H9 (cell line): ENCODE data around the gene LYST. TPM values are rescaled to one million over a fixed set of nuclear protein-coding genes. Genes with fewer than 3 reads are reported as not detected.

ENCODE experiments used
- DNase-seq: peaks from one replicate; pipeline ENCODE4 v3.0.0-alpha.2; 2017
- H2AFZ ChIP-seq: one replicate; pipeline ENCODE4 v1.6.1; 2013; ENCODE audit warnings: mild to moderate bottlenecking, low read length, control low read depth, moderate library complexity
- H2AK5ac ChIP-seq: 2 replicates; pipeline ENCODE4 v1.6.1; 2013; ENCODE audit warnings: low read length, control low read depth, mixed read lengths; ENCODE audit not compliant: insufficient read length
- H2BK120ac ChIP-seq: one replicate; pipeline ENCODE4 v1.6.1; 2013; ENCODE audit warnings: low read depth, mild to moderate bottlenecking, low read length, control low read depth, inconsistent platforms; ENCODE audit not compliant: poor library complexity, severe bottlenecking
- H2BK12ac ChIP-seq: 2 replicates; pipeline ENCODE4 v1.6.1; 2013; ENCODE audit warnings: low read length, control low read depth, mixed read lengths, low read depth; ENCODE audit not compliant: insufficient read length
- H2BK15ac ChIP-seq: 2 replicates; pipeline ENCODE4 v1.6.1; 2013; ENCODE audit warnings: low read depth, low read length, control low read depth
- H2BK20ac ChIP-seq: one replicate; pipeline ENCODE4 v1.6.1; 2013; ENCODE audit warnings: low read depth, mild to moderate bottlenecking, low read length, control low read depth, inconsistent platforms; ENCODE audit not compliant: poor library complexity, severe bottlenecking
- H2BK5ac ChIP-seq: 2 replicates; pipeline ENCODE4 v1.6.1; 2013; ENCODE audit warnings: low read length, control low read depth, mixed read lengths; ENCODE audit not compliant: insufficient read length
- H3K14ac ChIP-seq: 2 replicates; pipeline ENCODE4 v1.6.1; 2013; ENCODE audit warnings: low read length, control low read depth; ENCODE audit not compliant: insufficient read depth
- H3K18ac ChIP-seq: 2 replicates; pipeline ENCODE4 v1.6.1; 2013; ENCODE audit warnings: low read depth, mild to moderate bottlenecking, mixed read lengths, low read length, control low read depth; ENCODE audit not compliant: insufficient read length
- H3K23ac ChIP-seq: 2 replicates; pipeline ENCODE4 v1.6.1; 2013; ENCODE audit warnings: low read length, control low read depth, mixed read lengths, low read depth; ENCODE audit not compliant: insufficient read length
- H3K23me2 ChIP-seq: 2 replicates; pipeline ENCODE4 v1.6.1; 2013; ENCODE audit warnings: low read depth, mild to moderate bottlenecking, mixed read lengths, low read length, control low read depth; ENCODE audit not compliant: insufficient read length, poor library complexity, severe bottlenecking
- H3K27ac ChIP-seq: 2 replicates; pipeline ENCODE4 v1.5.1; 2013; ENCODE audit warnings: low read length, control low read depth, mixed read lengths, low read depth; ENCODE audit not compliant: insufficient read length
- H3K27me3 ChIP-seq: 2 replicates; pipeline ENCODE4 v1.6.1; 2013; ENCODE audit warnings: low read length, control low read depth, inconsistent platforms; ENCODE audit not compliant: insufficient read depth
- H3K4ac ChIP-seq: 2 replicates; pipeline ENCODE4 v1.6.1; 2013; ENCODE audit warnings: low read depth, mild to moderate bottlenecking, control low read depth, inconsistent platforms, low read length, moderate library complexity
- H3K4me1 ChIP-seq: 2 replicates; pipeline ENCODE4 v1.6.1; 2013; ENCODE audit warnings: low read length, control low read depth, inconsistent platforms; ENCODE audit not compliant: insufficient read depth
- H3K4me2 ChIP-seq: 2 replicates; pipeline ENCODE4 v1.6.1; 2013; ENCODE audit warnings: low read length, control low read depth, mixed read lengths; ENCODE audit not compliant: insufficient read length, insufficient read depth
- H3K56ac ChIP-seq: 2 replicates; pipeline ENCODE4 v1.6.1; 2013; ENCODE audit warnings: low read depth, mild to moderate bottlenecking, mixed read lengths, low read length, control low read depth; ENCODE audit not compliant: insufficient read length
- H3K79me1 ChIP-seq: 2 replicates; pipeline ENCODE4 v1.6.1; 2013; ENCODE audit warnings: low read depth, mild to moderate bottlenecking, moderate library complexity, low read length, control low read depth, inconsistent platforms; ENCODE audit not compliant: insufficient read depth, poor library complexity, severe bottlenecking
- H3K79me2 ChIP-seq: 2 replicates; pipeline ENCODE4 v1.6.1; 2013; ENCODE audit warnings: low read length, control low read depth, inconsistent platforms; ENCODE audit not compliant: insufficient read depth
- H3K9ac ChIP-seq: 2 replicates; pipeline ENCODE4 v1.6.1; 2013; ENCODE audit warnings: low read length, control low read depth, mixed read lengths; ENCODE audit not compliant: insufficient read length; ENCODE audit errors: extremely low read depth
- H3K9me3 ChIP-seq: one replicate; pipeline ENCODE4 v1.6.1; 2013; ENCODE audit warnings: low read depth, low read length, inconsistent platforms; ENCODE audit not compliant: control insufficient read depth
- H3T11ph ChIP-seq: one replicate; pipeline ENCODE4 v1.6.1; 2013; ENCODE audit warnings: mild to moderate bottlenecking, low read length, control low read depth, inconsistent platforms
- H4K20me1 ChIP-seq: one replicate; pipeline ENCODE4 v1.6.1; 2013; ENCODE audit not compliant: control insufficient read depth, insufficient read length, insufficient read depth
- H4K5ac ChIP-seq: 2 replicates; pipeline ENCODE4 v1.6.1; 2013; ENCODE audit warnings: low read depth, mild to moderate bottlenecking, mixed read lengths, low read length, control low read depth; ENCODE audit not compliant: insufficient read length
- H4K8ac ChIP-seq: replicated peaks from 2 replicates; pipeline ENCODE4 v1.6.1; 2013; ENCODE audit warnings: low read length, control low read depth, mixed read lengths, low read depth; ENCODE audit not compliant: insufficient read length
- H4K91ac ChIP-seq: 2 replicates; pipeline ENCODE4 v1.6.1; 2013; ENCODE audit warnings: low read depth, mild to moderate bottlenecking, moderate library complexity, mixed read lengths, low read length, control low read depth; ENCODE audit not compliant: insufficient read length
- H3K27ac Mint-ChIP-seq, 3 experiments: 2 replicates in 2 of 3; 3 replicates in 1 of 3; pipeline ENCODE4 v1.8.0; 2020 to 2021; ENCODE audit warnings: mixed read lengths in 3 of 3, mild to moderate bottlenecking in 1 of 3, moderate library complexity in 1 of 3
- H3K27me3 Mint-ChIP-seq: 2 replicates; pipeline ENCODE4 v1.8.0; 2021; ENCODE audit warnings: low read depth, mild to moderate bottlenecking, moderate library complexity, mixed read lengths
- H3K36me3 Mint-ChIP-seq, 3 experiments: 2 replicates in 2 of 3; 3 replicates in 1 of 3; pipeline ENCODE4 v1.8.0; 2020 to 2021; ENCODE audit warnings: low read depth in 3 of 3, mixed read lengths in 3 of 3; ENCODE audit not compliant: insufficient read depth in 1 of 3
- H3K4me1 Mint-ChIP-seq, 2 experiments: 2 replicates each; pipeline ENCODE4 v1.8.0; 2020; ENCODE audit warnings: mixed read lengths in 2 of 2
- H3K4me3 Mint-ChIP-seq, 2 experiments: 2 replicates in 1 of 2; 3 replicates in 1 of 2; pipeline ENCODE4 v1.8.0; 2020 to 2021; ENCODE audit warnings: mild to moderate bottlenecking in 2 of 2, mixed read lengths in 2 of 2, moderate library complexity in 1 of 2
- H3K9me3 Mint-ChIP-seq, 2 experiments: 2 replicates in 1 of 2; 3 replicates in 1 of 2; pipeline ENCODE4 v1.8.0; 2020; ENCODE audit warnings: mild to moderate bottlenecking in 2 of 2, mixed read lengths in 2 of 2, moderate library complexity in 1 of 2
- WGBS: extraction: QIAGEN DNeasy Blood & Tissue Kit; methylation state at CpG from one replicate; pipeline ENCODE4 v1.1.7; 2013; ENCODE audit warnings: missing lambda C conversion rate, low lambda C conversion rate, mixed read lengths; ENCODE audit not compliant: insufficient read length; ENCODE audit errors: extremely low coverage; 5-methylcytosine and 5-hydroxymethylcytosine counted together
- total RNA-seq: library from RNA; stranded (reverse); gene quantifications from 2 replicates; pipeline ENCODE4 v1.2.1, GENCODE V29; 2021
- TF ChIP-seq, protein P1 (sequence below): fragments of 200-600 bp; sonication (generic); conservative IDR thresholded peaks from 3 replicates; pipeline ENCODE4 v1.8.0; 2021; ENCODE audit warnings: antibody characterized with exemption, mild to moderate bottlenecking

Gene LYST
- total RNA-seq, 1 experiment from 2014 or later = 0.13 TPM

DNA sequence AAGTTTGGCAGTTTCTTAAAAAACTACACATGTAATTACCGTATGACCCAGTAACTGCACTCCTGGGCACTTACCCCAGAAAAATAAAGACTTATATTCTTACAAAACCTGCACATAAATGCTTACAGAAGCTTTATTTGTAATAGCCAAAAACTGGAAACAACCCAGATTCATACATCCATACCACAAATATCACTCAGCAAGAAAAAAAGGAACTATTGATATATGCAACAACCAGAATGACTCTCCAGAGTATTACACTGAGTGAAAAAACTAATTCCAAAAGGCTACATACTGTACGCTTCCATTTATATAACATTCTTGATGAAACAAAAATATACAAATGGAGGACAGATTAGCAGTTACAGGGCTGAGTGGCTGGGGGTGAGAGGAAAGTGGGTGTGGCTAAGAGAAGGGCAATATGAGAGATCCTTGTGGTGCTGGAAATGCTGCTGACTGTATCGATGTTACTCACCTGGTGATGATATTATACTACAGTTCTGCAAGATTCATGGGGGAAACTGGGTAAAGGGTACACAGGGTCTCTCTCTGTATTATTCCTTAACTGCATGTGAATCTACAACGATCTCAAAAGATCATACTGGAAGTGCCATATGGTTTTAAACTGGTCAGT, 121.1 kb downstream of the LYST start:
- Histone ChIP-seq H4K8ac (no peak overlapping the region), H3K4ac (no peak overlapping the region), H2BK12ac (no peak overlapping the region), H2BK15ac (no peak overlapping the region), H3K23ac (no peak overlapping the region), H4K91ac (no peak overlapping the region), H2AFZ (no peak overlapping the region), H2BK120ac (no peak overlapping the region), H3K23me2 (no peaks in the 10 kb centered on the region), H2BK5ac (no peak overlapping the region), H3T11ph (no peak overlapping the region), H4K20me1 (no peaks in the 10 kb centered on the region), H3K4me1 (no peaks in the 10 kb centered on the region), H3K9ac (no peak overlapping the region), H3K4me2 (no peak overlapping the region), H2AK5ac (no peak overlapping the region), H3K9me3 (no peaks in the 10 kb centered on the region), H4K5ac (no peak overlapping the region), H3K79me2 (no peaks in the 10 kb centered on the region), H3K27me3 (no peaks in the 10 kb centered on the region), H3K14ac (no peak overlapping the region), H2BK20ac (no peak overlapping the region), H3K18ac (no peak overlapping the region), H3K79me1 (no peaks in the 10 kb centered on the region), H3K56ac (no peak overlapping the region), H3K27ac (no peak overlapping the region)
- no peak overlapping the region for H3K27ac Mint-ChIP-seq
- no peak for DNase-seq
- H3K9me3 Mint-ChIP-seq = no peaks in the 10 kb centered on the region
- peaks cover 4 to 7% of the 10 kb centered on the region in 2 experiments; a peak in 3 of 4 replicates for H3K4me1 Mint-ChIP-seq
- WGBS = no CpG with 5 or more reads among the region's 4 CpGs
- H3K4me3 Mint-ChIP-seq = no peak overlapping the region
- H3K36me3 Mint-ChIP-seq = no peaks in the 10 kb centered on the region
- no peaks in the 10 kb centered on the region for H3K27me3 Mint-ChIP-seq
- TF ChIP-seq, protein P1, sequence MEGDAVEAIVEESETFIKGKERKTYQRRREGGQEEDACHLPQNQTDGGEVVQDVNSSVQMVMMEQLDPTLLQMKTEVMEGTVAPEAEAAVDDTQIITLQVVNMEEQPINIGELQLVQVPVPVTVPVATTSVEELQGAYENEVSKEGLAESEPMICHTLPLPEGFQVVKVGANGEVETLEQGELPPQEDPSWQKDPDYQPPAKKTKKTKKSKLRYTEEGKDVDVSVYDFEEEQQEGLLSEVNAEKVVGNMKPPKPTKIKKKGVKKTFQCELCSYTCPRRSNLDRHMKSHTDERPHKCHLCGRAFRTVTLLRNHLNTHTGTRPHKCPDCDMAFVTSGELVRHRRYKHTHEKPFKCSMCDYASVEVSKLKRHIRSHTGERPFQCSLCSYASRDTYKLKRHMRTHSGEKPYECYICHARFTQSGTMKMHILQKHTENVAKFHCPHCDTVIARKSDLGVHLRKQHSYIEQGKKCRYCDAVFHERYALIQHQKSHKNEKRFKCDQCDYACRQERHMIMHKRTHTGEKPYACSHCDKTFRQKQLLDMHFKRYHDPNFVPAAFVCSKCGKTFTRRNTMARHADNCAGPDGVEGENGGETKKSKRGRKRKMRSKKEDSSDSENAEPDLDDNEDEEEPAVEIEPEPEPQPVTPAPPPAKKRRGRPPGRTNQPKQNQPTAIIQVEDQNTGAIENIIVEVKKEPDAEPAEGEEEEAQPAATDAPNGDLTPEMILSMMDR = no peak
